Stimulated activated CD4-positive, alpha-beta T cell treated with anti-CD3 and anti-CD28 coated beads, TNF-alpha, amount 100 ng/mL, for 24 hours (primary cell): ENCODE measurements around the gene PRSS3.
A peak's percentile ranks its signal among the peaks of the same experiment; 100 is the strongest.
"Not testable (repeated sequence)": the region's sequence is repeated elsewhere in the genome, so short reads cannot be mapped to it uniquely, and the experiment has no call there.

ENCODE experiments used
- DNase-seq, 3 experiments: peaks; one replicate each; pipeline ENCODE4 v3.0.0-alpha.2; 2020; ENCODE audit warnings: low read depth in 3 of 3

Gene PRSS3

DNA sequence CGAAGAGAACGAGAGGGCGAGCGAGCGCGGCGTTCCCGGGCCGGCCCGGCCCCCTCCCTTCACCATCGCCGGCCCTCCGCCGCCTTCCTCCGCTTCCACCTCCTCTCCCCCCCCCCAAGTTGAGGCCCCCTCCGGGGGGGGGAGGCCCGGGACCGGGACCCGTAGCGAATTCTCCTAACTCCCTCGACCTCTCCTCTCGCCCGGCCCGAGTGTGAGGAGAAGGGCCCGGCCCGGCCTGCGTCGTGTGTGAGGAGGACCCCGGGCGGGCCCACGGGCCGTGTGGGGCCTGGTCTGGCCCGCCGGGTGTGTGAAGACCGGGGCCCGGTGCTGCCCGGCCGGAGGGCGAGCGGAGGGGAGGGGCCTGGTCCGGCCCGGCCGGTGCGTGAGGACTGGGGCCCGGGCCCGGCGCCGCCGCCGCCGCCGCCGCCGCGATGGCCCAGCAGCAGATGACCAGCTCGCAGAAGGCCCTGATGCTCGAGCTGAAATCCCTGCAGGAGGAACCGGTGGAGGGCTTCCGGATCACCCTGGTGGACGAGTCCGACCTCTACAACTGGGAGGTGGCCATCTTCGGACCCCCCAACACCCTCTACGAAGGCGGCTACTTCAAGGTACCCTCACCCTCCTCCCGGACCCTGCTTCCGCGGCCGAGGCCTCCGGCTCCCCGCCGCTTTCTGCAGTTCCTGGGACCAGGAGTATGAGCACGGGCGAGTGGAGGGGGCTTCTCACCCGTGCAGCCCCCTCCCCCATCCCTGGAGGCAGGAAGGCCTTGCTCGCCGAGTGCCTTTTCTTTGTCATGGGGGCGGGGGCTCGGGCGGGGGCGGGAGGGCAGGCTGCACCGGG is 22.2 kb downstream of the PRSS3 start:
- peak; percentile 11 to 48 (median 19) for DNase-seq

DNA sequence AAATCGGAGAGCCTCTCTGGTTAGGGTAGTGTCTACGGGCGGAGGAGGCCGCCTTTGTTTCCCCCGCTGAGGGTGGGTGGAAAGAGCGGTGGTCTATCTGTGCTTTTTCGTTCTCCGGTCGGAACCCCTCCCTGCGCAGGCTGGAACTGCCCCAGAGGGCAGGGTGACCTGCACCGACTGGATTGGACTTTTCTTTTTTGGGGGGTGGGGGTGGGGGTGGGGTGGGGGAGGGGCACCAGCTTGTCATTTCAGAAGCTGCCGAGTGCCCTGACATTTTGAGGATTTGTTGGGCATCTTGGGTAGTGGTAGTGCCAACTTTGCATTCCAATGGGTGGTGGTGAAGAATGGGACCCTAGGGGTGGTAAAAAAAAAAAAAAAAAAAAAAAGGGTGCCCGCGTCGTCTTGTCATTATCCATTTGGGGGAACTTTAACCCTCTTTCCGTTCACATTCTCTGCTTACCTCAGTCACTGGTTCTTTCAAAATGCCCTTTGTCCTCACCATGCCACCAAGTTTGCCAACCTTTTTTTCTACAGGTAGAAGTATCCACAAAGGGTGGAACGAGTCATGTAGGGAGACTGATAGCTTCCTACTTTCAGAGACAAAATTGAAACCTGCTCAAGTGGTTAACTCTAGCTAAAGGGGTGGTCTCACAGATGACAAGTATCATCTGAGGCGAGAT is 22.9 kb downstream of the PRSS3 start:
- DNase-seq, result no peak

DNA sequence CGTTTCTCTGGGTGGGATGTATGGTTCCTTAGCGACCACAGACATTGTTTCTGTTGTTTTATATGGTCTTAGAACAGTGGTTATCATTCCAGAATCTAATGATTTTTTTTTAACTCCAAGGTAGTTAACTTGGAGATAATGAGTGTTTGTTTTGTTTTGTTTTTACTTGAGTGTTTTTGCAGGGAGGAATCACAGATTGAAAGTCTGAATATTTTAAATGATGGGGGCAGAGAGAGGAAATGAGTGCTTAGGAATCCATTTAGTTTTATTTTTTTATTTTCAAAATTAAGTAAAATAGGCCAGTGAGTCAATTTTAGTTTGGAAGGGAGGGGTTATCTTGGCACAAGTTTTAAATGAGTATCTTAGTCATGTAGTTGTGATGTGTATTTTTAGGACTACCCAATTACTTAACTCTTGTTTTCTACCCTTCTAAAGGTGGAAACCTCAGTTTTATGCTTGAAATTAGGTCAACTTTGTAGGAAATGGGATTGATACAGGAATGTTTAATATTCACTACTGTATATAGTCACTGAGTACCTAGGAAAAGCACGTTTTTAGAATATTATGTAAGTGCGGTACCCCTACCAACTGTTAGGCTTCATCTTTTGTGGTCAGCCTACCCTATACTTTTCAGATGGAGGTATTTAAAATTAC is 23.6 kb downstream of the PRSS3 start:
- DNase-seq, result no peak

DNA sequence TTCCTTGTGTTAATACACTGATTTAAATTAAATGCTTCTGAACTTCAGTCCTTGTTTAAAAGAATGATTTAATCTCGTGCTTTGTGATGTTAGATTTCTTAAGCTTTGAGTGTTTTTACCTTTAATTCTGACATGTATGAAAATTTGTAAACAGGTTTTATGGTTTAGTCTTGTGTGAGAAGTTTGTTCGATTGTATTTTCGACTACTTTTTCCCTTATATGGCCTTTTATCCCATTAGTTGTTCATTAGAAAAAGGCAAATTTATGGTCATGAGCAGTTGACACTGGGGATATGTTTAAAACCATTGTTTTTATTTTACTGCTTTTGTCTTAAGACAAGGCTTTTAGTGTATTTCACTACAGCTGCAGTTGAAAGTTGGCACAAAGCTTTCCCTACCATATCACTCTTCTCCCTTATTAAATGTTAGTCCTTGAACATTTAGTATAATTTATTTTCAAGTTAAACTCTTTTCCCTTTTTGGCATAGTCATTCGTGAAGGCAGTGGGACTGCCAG is 24.9 kb downstream of the PRSS3 start:
- no peak for DNase-seq

DNA sequence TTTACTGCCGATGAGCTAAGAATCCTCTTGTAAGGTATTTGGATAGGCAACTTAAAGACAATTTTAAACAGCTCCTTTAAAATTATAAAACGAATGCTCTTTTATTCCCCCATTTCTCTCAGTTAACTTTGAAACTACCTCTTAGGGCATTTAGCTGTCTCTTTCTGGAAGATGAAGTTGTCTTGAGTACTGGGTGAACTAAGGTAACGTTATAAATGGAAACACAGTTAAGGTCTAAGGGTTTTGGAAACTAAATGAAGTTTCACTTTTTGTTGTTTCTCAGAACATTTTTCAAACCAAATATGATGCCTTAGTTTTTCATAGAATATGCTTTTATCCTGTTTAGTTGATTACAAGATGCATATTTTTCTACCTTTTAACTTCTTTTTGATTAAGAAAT is 28.4 kb downstream of the PRSS3 start:
- no peak for DNase-seq

DNA sequence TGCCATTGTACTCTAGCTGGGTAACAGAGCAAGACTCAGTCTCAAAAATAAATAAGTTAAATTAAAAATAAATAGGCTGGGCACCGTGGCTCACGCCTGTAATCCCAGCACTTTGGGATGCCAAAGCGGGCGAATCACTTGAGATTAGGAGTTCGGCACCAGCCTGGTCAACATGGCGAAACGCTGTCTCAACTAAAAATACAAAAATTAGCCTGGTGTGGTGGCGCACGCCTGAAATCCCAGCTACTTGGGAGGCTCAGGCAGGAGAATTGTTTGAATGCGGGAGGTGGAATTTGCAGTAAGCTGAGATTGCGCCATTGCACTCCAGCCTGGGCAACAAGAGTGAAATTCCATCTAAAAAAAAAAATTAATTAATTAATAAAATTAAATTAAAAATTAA is 31.9 kb downstream of the PRSS3 start:
- not testable (repeated sequence) for DNase-seq

DNA sequence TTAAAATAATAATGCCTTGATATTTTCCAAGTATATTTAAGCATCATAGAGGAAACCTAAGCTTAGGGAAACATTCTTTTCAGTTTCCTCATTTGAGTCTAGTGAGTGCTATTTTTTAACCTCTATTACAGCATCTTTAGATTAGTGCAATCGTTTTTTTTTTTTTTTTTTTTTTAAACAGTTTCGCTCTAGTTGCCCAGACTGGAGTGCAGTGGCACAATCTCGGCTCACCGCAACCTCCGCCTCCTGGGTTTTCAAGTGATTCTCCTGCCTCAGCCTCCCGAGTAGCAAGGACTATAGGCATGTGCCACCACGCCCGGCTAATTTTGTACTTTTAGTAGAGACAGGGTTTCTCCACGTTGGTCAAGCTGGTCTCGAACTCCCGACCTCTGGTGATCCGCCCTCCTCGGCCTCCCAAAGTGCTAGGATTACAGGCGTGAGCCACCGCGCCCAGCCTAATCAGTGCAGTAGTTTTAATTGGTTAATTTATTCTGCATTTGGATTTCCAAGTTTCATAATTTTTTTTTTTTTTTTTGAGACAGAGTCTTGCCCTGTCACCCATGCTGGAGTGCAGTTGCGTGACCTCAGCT is 34.4 kb downstream of the PRSS3 start:
- not testable (repeated sequence) for DNase-seq

DNA sequence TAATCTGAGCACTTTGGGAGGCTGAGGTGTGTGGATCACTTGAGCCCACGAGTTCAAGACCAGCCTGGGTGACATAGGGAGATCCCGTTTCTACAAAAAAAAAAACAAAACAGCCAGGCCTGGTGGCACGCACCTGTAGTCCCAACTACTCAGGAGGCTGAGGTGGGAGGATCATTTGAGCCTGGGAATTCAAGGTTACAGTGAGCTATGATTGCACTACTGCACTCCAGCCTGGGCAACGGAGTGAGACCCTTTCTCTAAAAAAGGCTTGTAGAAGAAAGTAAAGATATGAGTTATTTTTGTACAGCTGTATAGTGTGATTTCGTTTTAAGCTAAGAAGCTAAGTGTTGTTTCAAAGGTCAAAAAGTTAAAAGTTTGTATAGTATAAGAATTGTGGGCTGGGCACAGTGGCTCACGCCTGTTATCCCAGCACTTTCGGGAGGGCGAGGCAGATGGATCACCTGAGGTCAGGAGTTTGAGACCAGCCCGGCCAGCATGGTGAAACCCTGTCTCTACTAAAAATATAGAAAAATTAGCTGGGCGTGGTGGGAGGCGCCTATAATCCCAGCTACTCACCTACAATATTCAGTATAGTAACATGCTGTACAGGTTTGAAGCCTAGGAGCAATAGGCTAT is 40.4 kb downstream of the PRSS3 start:
- DNase-seq, result no peak

DNA sequence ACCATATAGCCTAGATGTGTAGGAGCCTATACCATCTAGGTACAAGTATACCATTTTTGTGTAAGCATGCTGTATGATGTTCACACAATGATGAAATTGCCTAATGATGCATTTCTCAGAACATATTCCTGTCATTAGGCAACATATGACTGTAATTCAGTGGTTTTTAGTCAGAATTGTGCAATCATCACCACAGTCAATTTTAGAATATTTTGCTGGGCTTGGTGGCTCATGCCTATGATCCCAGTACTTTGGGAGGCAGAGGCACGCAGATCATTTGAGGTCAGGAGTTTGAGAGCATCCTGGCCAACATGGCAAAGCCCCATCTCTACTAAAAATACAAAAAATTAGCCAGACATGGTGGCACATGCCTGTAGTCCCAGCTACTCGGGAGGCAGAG is 40.9 kb downstream of the PRSS3 start:
- not testable (repeated sequence) for DNase-seq

DNA sequence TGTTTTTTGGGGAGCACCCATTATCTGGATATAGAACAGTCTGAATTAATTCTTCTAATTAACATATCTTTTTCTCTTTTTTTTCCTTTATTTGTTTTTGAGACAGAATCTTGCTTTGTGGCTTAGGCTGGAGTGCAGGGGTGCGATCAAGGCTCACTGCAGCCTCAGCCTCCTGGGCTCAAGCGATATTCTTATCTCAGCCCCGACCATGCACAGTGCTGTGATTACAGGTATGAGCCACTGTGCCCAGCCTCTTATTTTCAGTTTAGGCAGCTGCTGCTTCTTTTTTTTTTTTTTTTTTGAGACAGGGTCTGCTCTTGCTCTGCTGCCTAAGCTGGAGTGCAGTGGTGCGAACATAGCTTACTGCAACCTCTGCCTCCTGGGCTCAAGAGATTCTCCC is 41.8 kb downstream of the PRSS3 start:
- no peak for DNase-seq

DNA sequence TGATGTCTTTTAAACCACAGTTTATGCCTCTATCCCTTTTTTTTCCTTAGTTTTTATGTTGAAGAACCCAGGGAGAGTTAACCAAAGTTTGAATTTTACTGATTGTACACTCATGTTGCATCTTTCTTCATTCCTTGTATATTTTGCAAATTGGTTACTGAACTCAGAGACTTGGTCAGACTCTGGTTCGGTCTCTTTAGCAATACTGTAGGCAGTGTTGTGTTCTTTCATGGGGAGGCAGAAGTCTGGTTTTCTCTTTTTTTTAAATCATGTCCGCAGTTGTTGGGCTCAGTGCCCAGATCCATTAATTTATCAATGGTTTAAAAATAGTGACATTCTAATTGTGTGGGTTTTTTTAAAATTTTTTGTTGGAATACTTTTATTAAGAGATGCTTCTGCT is 45.0 kb downstream of the PRSS3 start:
- DNase-seq, result no peak

DNA sequence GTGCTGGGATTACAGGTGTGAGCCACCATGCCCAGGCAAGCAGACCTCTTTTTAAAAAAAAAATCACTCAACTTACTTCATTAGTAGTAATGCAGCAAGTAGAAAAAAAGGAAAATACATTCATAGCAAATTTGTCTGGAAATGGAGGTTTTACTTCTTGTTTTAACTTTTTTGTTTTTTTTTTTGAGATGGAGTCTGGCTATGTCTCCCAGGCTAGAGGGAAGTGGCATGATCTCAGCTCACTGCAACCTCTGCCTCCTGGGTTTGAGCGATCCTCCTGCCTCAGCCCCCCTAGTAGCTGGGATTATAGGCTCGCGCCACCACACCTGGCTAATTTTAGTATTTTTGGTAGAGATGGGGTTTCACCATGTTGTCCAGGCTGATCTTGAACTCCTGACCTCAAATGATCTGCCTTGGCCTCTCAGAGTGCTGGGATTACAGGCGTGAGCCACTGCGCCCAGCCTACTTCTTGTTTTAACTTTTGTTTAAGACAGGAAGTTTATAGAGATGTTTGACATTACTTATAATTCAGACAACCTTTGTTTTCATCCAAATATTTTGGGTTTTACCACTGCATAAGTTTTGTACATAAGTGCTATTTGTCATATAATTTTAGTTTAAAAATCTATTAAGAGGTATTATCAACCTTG is 48.1 kb downstream of the PRSS3 start:
- DNase-seq, result no peak

DNA sequence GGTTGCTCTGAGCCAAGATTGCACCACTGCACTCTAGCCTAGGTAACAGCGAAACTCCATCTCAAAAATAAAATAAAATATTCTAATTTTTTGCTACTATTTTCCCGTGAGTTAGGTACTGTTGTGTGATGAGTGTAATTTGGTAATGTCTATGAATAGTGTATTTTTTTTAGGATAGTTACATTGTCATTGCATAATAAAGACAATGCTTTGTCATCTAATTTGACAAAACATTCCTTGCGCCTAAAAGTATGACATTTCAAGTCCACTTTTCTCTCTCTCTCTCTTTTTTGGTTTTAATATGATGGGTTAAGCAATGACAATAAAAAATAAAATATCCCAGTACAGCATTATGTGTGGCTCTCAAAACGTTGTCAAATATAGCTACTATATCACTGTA is 50.9 kb downstream of the PRSS3 start:
- DNase-seq, result no peak

DNA sequence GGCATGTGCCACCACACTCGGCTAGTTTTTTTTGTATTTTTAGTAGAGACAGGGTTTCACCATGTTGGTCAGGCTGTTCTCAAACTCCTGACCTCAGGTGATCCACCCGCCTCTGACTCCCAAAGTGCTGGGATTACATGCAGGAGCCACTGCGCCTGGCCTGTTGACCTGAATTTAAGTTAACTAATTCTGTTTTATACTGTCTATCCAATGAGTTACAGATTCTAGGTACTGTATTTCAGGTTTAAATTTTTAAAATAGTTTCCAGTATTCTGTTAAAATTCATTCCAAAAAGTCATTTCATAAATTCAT is 52.5 kb downstream of the PRSS3 start:
- DNase-seq, result not testable (repeated sequence)
